Right ventricle myocardium inferior (tissue), 1 donor: ENCODE data around the gene ASTN2. TPM values are rescaled to one million over a fixed set of nuclear protein-coding genes. Genes with fewer than 3 reads are reported as not detected.

Source experiments
- ATAC-seq: fragments of 200-7000 bp; cut with Tn5 transposase; one replicate; pipeline ENCODE4 v1.9.1; 2020; ENCODE audit warnings: mild to moderate bottlenecking, moderate library complexity
- DNase-seq: peaks from one replicate; pipeline ENCODE4 v3.0.0; 2021; ENCODE audit errors: missing footprints
- intact Hi-C: fragments of 100-400 bp; cut with DNase I; formaldehyde crosslinking; loops from one replicate; pipeline ENCODE4 v1.11.0; 2022
- total RNA-seq: library from RNA; stranded (reverse); fragmentation: NEBNext Ultra II Directional; extraction: Animal tissue kit (Norgen Biotek cat#: 25700); gene quantifications from one replicate; pipeline ENCODE4 v1.2.1, GENCODE V29; 2021
- donor health status: DM: no; HTN: yes; CAD: no; lungs with severe emphysema.

Gene ASTN2
- total RNA-seq, 1 donor from 2014 or later = 8.3 TPM

DNA sequence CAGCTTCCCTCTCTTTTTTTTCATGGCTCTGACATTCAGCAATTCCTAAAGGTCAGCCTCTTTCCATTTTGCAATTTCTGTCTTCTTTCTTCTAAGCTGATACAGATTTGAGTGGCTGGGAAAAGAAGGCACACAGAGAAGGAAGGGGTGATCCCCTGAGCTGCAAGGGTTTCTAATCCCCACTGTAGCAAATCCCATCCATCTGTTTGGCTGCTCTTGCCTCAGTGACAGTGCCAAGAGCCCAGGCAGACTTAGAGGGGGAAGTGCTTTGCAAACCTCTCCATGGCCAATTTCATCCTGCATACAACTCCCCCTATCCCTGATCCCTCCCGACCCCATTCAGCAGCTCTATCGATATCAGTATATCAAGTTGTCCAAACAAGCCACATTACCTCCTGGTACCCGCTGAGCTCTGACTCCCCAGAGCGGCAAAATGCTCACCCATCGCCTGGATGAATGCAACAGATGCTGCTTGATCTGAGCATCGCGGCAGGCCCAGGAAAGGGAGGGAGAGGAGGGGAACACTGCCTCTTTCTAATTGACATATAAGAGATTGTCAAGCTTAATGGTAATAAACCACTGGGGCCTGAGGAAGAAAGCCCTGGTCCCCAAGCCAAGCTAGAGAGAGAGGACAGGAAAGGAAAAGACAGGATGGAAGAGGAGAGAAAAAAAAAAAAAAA is 268.9 kb downstream of the ASTN2 start:
- intact Hi-C loops = no loop called here
- ATAC-seq (no peak), DNase-seq (no peak)

DNA sequence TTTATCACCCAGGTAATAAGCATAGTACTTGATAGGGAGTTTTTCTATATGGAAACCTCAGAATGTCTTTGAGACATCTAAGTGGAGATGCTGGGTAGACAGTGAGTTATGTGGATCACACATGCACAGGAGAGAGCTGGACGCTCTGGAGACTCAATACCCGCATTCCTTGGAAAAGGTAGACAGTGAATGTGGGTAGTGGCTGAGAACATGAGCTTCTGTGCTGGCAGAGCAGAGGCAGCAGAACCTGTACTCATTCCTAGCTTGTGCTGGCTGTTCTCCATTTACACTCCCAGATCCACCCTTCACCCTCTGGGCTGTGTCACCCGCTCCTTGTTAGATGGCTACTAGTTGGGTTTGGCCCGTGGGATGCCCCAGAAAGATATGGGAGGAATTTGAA is 269.8 kb downstream of the ASTN2 start:
- intact Hi-C loops = no loop called here
- no peak for ATAC-seq
- no peak for DNase-seq

DNA sequence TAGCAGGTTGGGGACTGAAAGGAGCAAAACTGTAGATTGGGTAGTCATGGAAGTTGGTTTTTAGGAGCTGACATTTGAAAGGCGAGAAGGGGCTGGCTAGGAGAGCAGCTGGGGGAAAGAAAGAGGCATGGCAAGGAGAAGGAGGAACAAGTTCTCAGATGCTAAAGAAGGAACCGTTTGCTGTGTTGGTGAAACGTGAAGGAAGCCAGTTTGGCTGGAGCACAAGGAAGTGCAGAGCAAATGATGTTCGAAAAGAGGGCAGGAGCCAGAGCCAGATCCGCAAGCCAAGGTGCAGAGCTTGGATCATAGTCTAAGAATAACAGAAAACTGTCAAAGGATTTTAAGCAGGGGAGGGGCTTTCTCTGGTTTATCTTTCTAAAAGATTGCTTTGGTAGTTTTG is 276.6 kb downstream of the ASTN2 start:
- DNase-seq (no peak), ATAC-seq (no peak)
- intact Hi-C loops = no loop called here

- intact Hi-C loops = no loop called here
- DNase-seq = no peak
- no peak for ATAC-seq
Observed at GRCh38 chr9:117136461-117136860, 278.4 kb downstream of the ASTN2 start.

DNA sequence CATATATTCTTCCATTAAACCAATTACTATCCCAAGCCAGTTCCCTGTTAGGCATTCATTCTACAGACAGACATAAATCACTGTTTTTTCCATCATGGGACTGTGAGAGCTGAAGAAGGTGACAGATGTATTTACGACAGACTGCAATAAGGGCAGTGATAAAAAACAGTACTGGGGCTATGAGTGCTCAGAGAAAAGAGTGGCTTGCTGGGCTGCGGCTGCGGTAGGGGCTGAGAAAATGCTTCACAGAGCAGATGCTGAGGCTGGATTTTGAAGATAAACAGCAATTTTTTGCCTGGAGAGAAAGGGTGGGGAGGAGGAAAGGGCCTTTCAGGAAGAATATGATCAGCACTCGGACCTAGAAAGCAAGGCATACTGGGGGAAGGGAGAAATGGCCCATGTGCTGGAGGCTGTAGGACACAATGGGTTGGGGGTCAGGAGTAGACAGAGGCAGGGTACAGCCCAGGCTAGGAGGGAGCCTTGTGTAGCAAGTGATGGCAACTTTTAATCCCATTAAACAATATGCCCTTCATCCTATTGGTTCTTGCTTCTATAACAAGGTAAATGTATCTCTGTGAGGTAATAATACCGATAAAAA is 279.3 kb downstream of the ASTN2 start:
- intact Hi-C loops = no loop called here
- ATAC-seq = no peak

DNA sequence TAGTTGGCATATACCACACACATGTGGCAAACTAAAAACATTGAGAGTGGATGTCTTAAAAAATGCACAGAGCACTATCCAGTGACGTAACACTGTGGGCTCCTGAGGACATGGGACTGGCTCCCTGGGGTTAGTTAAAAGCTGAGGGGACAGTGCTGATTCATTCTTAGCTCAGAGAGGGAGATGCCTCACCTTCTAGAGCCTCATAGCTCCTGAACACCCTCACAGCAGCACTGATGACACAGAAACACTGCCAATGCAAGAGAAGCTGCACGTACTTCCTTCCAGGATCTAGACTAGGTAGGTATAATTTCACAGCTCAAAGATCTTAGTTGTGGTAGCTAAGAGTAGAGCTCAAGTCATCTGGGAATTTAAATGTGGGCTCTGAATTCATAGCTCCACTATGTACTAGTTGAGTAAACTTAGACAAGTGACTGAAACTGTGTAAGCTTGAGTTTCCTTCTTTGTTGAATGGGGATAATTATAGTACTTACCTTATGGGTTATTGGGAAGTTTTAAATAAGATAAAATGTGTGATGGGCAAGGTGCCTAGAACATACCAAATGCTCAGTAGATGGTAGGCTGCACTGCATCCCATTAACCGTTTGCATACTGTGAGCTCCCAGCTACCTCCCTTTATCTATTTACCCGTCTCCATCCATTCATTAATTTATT is 279.9 kb downstream of the ASTN2 start:
- no peak for ATAC-seq
- no peak for DNase-seq
- intact Hi-C loops = no loop called here

More for the DNA sequence above, 279.3 kb downstream of the ASTN2 start:
- no peak for DNase-seq

- no peak for ATAC-seq
- intact Hi-C loops = no loop called here
Observed at GRCh38 chr9:117126871-117127270, 288.0 kb downstream of the ASTN2 start.

GRCh38 chr9:117125531-117125930 is 289.3 kb downstream of the ASTN2 start:
- intact Hi-C loops = no loop called here
- DNase-seq = no peak
- no peak for ATAC-seq

More at GRCh38 chr9:117126871-117127270, 288.0 kb downstream of the ASTN2 start:
- DNase-seq = no peak

DNA sequence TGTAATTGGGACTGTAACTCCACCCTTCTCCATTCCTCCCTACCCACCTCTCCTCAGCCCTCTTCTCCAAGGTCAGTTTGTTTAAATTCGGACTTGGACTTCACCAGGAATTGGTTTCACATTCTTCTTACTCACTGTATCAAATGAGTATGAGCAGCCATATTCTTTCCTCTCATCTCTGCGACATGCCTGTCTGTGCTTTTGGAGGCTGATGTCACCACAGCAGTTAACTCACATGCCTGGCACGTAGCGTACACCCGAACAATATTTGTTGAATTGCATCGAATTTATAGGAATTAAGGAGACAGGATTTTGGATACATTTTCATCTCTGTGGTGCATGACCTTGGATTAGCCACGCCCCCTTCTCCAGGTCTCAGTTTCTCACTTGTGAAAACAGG is 291.1 kb downstream of the ASTN2 start:
- ATAC-seq (no peak), DNase-seq (no peak)
- intact Hi-C loops = no loop called here

DNA sequence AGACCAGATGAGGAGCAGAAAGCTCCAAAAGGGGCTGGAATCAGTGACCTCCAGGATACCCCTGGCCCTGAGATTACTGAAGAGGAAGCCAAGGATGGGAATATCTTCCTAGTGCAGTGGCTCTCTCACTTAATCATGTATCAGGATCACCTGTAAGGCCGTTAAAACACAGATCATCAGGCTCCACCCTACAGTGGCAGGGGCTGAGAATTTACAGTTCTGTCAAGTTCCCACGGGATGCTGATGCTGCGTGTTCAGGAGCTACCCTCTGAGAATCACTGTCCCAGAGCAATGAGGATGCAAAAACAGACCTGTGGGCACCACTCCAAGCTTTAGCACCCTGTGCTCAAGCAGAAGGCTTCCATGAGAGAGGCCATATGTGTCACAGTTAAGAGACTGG is 291.9 kb downstream of the ASTN2 start:
- ATAC-seq (no peak), DNase-seq (no peak)
- intact Hi-C loops = no loop called here

DNA sequence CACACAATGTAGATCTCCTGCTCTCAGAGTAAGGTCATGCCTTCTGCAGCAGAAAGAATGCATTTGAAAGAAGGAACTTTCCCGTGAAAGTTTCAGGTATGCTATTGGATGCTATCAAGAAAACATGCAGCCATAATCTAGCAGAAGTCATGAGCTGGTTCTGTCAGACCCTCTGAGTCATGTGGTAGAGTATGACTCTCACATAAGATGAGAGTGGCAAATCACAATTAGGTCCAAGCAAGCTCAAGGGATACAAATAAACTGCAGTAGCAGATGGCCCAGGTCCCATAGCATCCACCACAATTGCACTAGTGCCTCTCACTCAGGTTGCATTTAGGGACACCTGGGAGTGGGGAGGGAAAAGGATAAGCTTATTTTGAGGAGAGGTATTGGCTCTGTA is 292.8 kb downstream of the ASTN2 start:
- intact Hi-C loops = no loop called here
- no peak for DNase-seq
- ATAC-seq = no peak

DNA sequence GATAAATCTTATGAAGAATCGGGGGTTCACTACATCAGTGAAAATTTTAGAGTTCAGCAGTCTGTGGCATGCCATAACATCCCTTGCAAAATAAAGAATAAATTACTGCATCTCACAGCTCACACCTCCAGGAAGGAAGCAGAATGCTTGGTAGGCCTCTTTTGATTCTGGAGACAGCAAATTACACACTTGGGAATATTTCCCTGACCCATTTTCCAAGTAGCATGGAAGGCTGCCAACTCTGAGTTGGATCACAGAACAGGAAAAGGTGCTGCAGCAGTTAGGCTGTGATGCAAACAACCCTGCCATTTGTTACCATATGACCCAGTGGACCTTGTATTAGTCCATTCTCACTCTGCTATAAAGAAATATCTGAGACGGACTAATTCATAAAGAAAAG is 293.5 kb downstream of the ASTN2 start:
- ATAC-seq (no peak), DNase-seq (no peak)
- intact Hi-C loops = no loop called here

DNA sequence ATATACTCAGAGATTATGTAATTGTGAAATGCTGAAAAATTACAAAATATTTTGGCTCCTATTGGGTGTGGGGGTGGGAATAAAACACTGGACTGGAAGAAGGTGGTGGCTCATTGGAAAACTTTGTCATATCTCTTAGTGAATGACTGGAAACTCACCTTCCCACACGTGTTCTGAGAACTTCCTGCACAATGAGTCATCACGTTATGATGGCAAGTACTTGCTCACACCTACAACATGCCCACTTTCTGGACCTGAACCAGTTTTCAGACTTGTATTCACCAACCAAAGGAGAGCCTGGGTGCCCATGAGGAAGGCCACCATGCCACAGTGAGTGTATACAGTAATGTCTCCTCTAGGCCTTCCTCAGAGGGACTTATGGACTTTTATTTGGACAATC is 294.8 kb downstream of the ASTN2 start:
- no peak for DNase-seq
- ATAC-seq = no peak
- intact Hi-C loops = no loop called here

GRCh38 chr9:117116084-117116483 is 298.8 kb downstream of the ASTN2 start:
- intact Hi-C loops = no loop called here
- DNase-seq = no peak

DNA sequence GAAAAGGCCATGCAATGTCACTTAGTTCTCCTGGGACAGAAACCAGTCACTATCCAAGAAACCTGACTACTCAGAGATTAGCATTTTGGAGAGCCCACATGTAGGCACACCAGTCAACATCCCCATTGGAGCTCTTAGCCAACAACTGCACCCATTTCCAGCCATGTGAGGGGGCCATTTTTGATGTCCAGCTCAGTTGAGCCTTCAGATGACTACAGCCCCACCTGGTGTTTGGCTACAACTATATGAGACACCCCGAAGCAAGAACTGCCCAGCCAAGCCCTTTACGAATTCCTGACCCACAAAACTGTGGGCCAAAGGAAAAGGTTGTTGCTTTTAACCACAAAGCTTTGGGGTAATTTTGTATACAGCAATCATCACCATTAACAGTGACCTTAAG is 300.1 kb downstream of the ASTN2 start:
- DNase-seq (no peak), ATAC-seq (no peak)
- intact Hi-C loops = no loop called here

More at GRCh38 chr9:117116084-117116483, 298.8 kb downstream of the ASTN2 start:
- ATAC-seq = no peak

DNA sequence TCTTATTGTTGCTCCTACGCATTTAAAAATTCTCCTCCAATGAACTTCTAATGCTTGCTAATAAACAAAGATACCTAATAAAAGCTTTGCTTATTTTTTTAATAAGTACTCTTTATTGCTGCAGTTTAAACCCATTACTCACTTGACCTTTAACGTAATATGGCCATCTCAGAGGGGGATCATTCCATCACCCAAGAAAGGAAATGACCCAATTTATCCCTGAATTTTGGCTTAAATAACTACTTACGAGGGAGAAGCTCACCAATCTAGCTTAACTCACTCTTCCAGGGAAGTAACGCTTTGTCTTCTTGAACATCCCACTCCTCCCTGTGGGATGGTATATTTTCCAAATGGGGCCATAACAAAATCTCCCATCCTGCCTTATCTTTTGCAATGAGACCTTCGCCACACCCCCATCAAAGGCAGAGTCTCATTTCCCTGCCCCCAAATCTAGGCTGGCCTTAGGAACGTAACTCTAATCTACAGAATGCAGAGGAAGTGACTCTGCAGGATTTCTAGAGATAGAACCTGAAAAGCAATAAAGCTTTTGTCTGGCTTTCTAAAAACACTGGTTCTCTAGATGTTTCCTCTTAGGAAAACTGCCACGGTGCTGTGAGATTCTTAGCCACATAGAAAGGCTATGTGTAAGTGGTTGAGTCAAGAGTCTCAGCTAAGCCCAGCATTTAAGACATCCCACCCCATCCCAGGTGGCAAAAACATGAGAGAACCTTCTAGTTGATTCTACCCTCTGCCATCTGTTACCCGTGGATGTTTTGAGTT is 310.0 kb downstream of the ASTN2 start:
- DNase-seq (no peak), ATAC-seq (no peak)

GRCh38 chr9:117104206-117104605 is 310.7 kb downstream of the ASTN2 start:
- no peak for ATAC-seq
- no peak for DNase-seq
- intact Hi-C loops = no loop called here

More for the DNA sequence above, 310.0 kb downstream of the ASTN2 start:
- intact Hi-C loops = no loop called here

GRCh38 chr9:117103438-117104110 is 311.3 kb downstream of the ASTN2 start:
- ATAC-seq (no peak), DNase-seq (no peak)
- intact Hi-C loops = no loop called here

DNA sequence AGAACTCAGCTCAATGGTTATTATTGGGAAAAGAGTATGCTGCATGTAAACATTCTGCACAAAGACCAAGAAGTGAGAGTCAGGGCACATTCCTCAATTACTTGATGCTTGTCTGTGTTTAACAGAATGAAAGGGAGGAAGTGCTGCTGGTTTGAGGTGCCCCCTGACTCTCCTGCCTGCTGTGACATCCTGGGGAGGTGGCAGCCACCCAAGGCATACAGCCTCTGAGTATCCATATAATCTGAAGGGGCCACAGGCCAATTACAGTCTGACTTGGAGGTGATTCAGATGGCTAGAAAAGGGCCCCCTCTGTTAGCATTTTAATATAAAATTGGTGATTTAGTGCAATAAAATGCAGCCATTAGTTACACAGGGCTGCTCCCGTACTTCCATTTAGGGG is 313.8 kb downstream of the ASTN2 start:
- intact Hi-C loops = no loop called here
- DNase-seq = no peak
- ATAC-seq = no peak
